HG02885 (cell line): ENCODE data around the gene SENP5.

Experiments used
- ATAC-seq: cut with Tn5 transposase; IDR thresholded peaks from one replicate; pipeline ENCODE4 v1.9.1; 2021; ENCODE audit warnings: mild to moderate bottlenecking; ENCODE audit not compliant: unreplicated experiment, poor library complexity

The SENP5 gene

GRCh38 chr3:196883361-196883760, 15.6 kb downstream of the SENP5 start:
- no peak for ATAC-seq

GRCh38 chr3:196886144-196886543, 18.4 kb downstream of the SENP5 start:
- no peak for ATAC-seq

GRCh38 chr3:196889844-196890708, 22.4 kb downstream of the SENP5 start:
- no peak for ATAC-seq

- ATAC-seq, result no peak
Observed at GRCh38 chr3:196894557-196895295, 27.0 kb downstream of the SENP5 start.

- no peak for ATAC-seq
Observed at GRCh38 chr3:196896229-196896628, 28.5 kb downstream of the SENP5 start.

- no peak for ATAC-seq
Observed at GRCh38 chr3:196901768-196902167, 34.0 kb downstream of the SENP5 start.

- ATAC-seq, result no peak
Observed at GRCh38 chr3:196902296-196902695, 34.6 kb downstream of the SENP5 start.

- ATAC-seq, result no peak
Observed at GRCh38 chr3:196903740-196904139, 36.0 kb downstream of the SENP5 start.

- no peak for ATAC-seq
Observed at GRCh38 chr3:196914866-196915265, 47.1 kb downstream of the SENP5 start.

GRCh38 chr3:196915375-196915774, 47.7 kb downstream of the SENP5 start:
- no peak for ATAC-seq

GRCh38 chr3:196916221-196916620, 48.5 kb downstream of the SENP5 start:
- no peak for ATAC-seq

- ATAC-seq, result no peak
Observed at GRCh38 chr3:196916995-196917394, 49.3 kb downstream of the SENP5 start.

GRCh38 chr3:196918968-196919367, 51.2 kb downstream of the SENP5 start:
- ATAC-seq, result no peak

- no peak for ATAC-seq
Observed at GRCh38 chr3:196920733-196921132, 53.0 kb downstream of the SENP5 start.

- ATAC-seq, result no peak
Observed at GRCh38 chr3:196927571-196928453, 60.1 kb downstream of the SENP5 start.

- ATAC-seq, result no peak
Observed at GRCh38 chr3:196931157-196931556, 63.4 kb downstream of the SENP5 start.

GRCh38 chr3:196931828-196932587, 64.3 kb downstream of the SENP5 start:
- no peak for ATAC-seq

GRCh38 chr3:196932600-196932999, 64.9 kb downstream of the SENP5 start:
- no peak for ATAC-seq

- ATAC-seq, result no peak
Observed at GRCh38 chr3:196936288-196936687, 68.6 kb downstream of the SENP5 start.

GRCh38 chr3:196938124-196938523, 70.4 kb downstream of the SENP5 start:
- no peak for ATAC-seq
